IMR-90 (cell line): ENCODE measurements around the gene CADM1. TPM values are rescaled to one million over a fixed set of nuclear protein-coding genes. Genes with fewer than 3 reads are reported as not detected.

ENCODE experiments used
- ATAC-seq: fragments of 200-7000 bp; cut with Tn5 transposase; 2 replicates; pipeline ENCODE4 v1.9.1; 2020; ENCODE audit warnings: low read depth, mild to moderate bottlenecking, moderate library complexity
- BruUV-seq: library from RNA; stranded (reverse); fragments of 400-500 nt; replicated peaks from 2 replicates; lab custom pipeline; 2021; lab: Mats Ljungman, UMichigan
- CTCF ChIA-PET: fragments of 300-600 bp; formaldehyde crosslinking; extraction: SDS; loops from one replicate; lab custom pipeline; 2021; ENCODE audit warnings: antibody characterized with exemption; lab: Yijun Ruan, JAX
- POLR2A ChIA-PET: fragments of 300-600 bp; sonication (Branson Sonifier 250); formaldehyde crosslinking; loops from one replicate; lab custom pipeline; 2022; ENCODE audit warnings: antibody characterized with exemption; ENCODE audit not compliant: unreplicated experiment; lab: Charles Lee
- DNase-seq: peaks from one replicate; pipeline ENCODE4 v3.0.0; 2013
- H2AFZ ChIP-seq: replicated peaks from 2 replicates; pipeline ENCODE3; 2013; ENCODE audit warnings: low read length, mild to moderate bottlenecking; ENCODE audit not compliant: poor library complexity
- H2AK5ac ChIP-seq: 2 replicates; pipeline ENCODE4 v1.6.1; 2013; ENCODE audit warnings: low read depth, low read length, inconsistent platforms
- H2AK9ac ChIP-seq: replicated peaks from 2 replicates; pipeline ENCODE3; 2013; ENCODE audit warnings: mild to moderate bottlenecking, low read depth, low read length, moderate library complexity; ENCODE audit not compliant: poor library complexity
- H2BK120ac ChIP-seq: 2 replicates; pipeline ENCODE4 v1.6.1; 2013; ENCODE audit warnings: low read depth, low read length, inconsistent platforms
- H2BK15ac ChIP-seq: 3 replicates; pipeline ENCODE4 v1.6.1; 2013; ENCODE audit warnings: low read depth, low read length, inconsistent platforms
- H2BK20ac ChIP-seq: 2 replicates; pipeline ENCODE4 v1.6.1; 2013; ENCODE audit warnings: low read depth, mild to moderate bottlenecking, inconsistent platforms, low read length, moderate library complexity
- H2BK5ac ChIP-seq: 2 replicates; pipeline ENCODE4 v1.6.1; 2013; ENCODE audit warnings: mild to moderate bottlenecking, low read depth, low read length, inconsistent platforms; ENCODE audit not compliant: poor library complexity, severe bottlenecking
- H3K14ac ChIP-seq: replicated peaks from 2 replicates; pipeline ENCODE4 v1.6.1; 2013; ENCODE audit warnings: low read depth, low read length, inconsistent platforms
- H3K18ac ChIP-seq: 2 replicates; pipeline ENCODE4 v1.6.1; 2013; ENCODE audit warnings: low read depth, low read length, control low read depth
- H3K23ac ChIP-seq: 2 replicates; pipeline ENCODE4 v1.6.1; 2013; ENCODE audit warnings: low read depth, low read length, inconsistent platforms
- H3K27ac ChIP-seq: 2 replicates; pipeline ENCODE4 v1.5.1; 2013; ENCODE audit warnings: mild to moderate bottlenecking, control low read depth, low read length; ENCODE audit not compliant: insufficient read depth
- H3K27me3 ChIP-seq: 2 replicates; pipeline ENCODE4 v1.6.1; 2013; ENCODE audit warnings: low read length; ENCODE audit not compliant: control insufficient read depth, insufficient read depth
- H3K36me3 ChIP-seq: 2 replicates; pipeline ENCODE4 v1.6.1; 2013; ENCODE audit warnings: low read length, mixed read lengths; ENCODE audit not compliant: control insufficient read depth, insufficient read depth
- H3K4ac ChIP-seq: 2 replicates; pipeline ENCODE4 v1.6.1; 2013; ENCODE audit warnings: low read depth, low read length, inconsistent platforms
- H3K4me1 ChIP-seq: 2 replicates; pipeline ENCODE4 v1.6.1; 2013; ENCODE audit warnings: low read length, mixed read lengths; ENCODE audit not compliant: control insufficient read depth, insufficient read depth
- H3K4me2 ChIP-seq: 2 replicates; pipeline ENCODE4 v1.6.1; 2013; ENCODE audit warnings: low read depth, mild to moderate bottlenecking, control low read depth, low read length, moderate library complexity
- H3K4me3 ChIP-seq: 2 replicates; pipeline ENCODE4 v1.5.1; 2013; ENCODE audit warnings: low read depth, mild to moderate bottlenecking, control low read depth, low read length, moderate library complexity; ENCODE audit not compliant: insufficient read depth
- H3K56ac ChIP-seq: 2 replicates; pipeline ENCODE4 v1.6.1; 2013; ENCODE audit warnings: low read length, inconsistent platforms; ENCODE audit not compliant: insufficient read depth; ENCODE audit errors: extremely low read depth
- H3K79me1 ChIP-seq, 2 experiments: 2 replicates each; pipeline ENCODE4 v1.6.1; 2013; ENCODE audit warnings: low read length in 2 of 2, inconsistent platforms in 1 of 2, low read depth in 1 of 2
- H3K9ac ChIP-seq: 2 replicates; pipeline ENCODE4 v1.6.1; 2013; ENCODE audit warnings: low read depth, low read length, control low read depth
- H3K9me1 ChIP-seq: 2 replicates; pipeline ENCODE4 v1.6.1; 2013; ENCODE audit warnings: low read length, inconsistent platforms; ENCODE audit not compliant: insufficient read depth
- H3K9me3 ChIP-seq: 2 replicates; pipeline ENCODE4 v1.6.1; 2013; ENCODE audit warnings: low read length; ENCODE audit not compliant: control insufficient read depth, insufficient read depth
- H4K20me1 ChIP-seq: 2 replicates; pipeline ENCODE4 v1.6.1; 2013; ENCODE audit warnings: low read length, inconsistent platforms; ENCODE audit not compliant: insufficient read depth
- H4K5ac ChIP-seq: 2 replicates; pipeline ENCODE4 v1.6.1; 2013; ENCODE audit warnings: mild to moderate bottlenecking, low read depth, low read length, control low read depth
- H4K8ac ChIP-seq, 2 experiments: 2 replicates each; pipeline ENCODE4 v1.6.1; 2013; ENCODE audit warnings: low read depth in 2 of 2, low read length in 2 of 2, control low read depth in 1 of 2, inconsistent platforms in 1 of 2
- H4K91ac ChIP-seq: 2 replicates; pipeline ENCODE4 v1.6.1; 2013; ENCODE audit warnings: low read depth, low read length, inconsistent platforms; ENCODE audit not compliant: insufficient read depth
- BHLHE40 ChIP-seq: fragments of 150-350 bp; IDR thresholded peaks from 2 replicates; pipeline ENCODE4 v1.6.1; 2016; ENCODE audit warnings: mild to moderate bottlenecking, low read depth, low read length
- CEBPB ChIP-seq: IDR thresholded peaks from 2 replicates; pipeline ENCODE4 v1.6.1; 2012; ENCODE audit warnings: low read depth, low read length, improper control_type of control experiment
- CHD1 ChIP-seq: IDR thresholded peaks from 2 replicates; pipeline ENCODE4 v1.6.1; 2012; ENCODE audit warnings: low read depth, low read length, improper control_type of control experiment
- FOS ChIP-seq: fragments of 150-350 bp; IDR thresholded peaks from 2 replicates; pipeline ENCODE4 v1.6.1; 2016; ENCODE audit warnings: low read depth, low read length
- MAFK ChIP-seq: IDR thresholded peaks from 2 replicates; pipeline ENCODE4 v1.6.1; 2012; ENCODE audit warnings: low read depth, low read length, improper control_type of control experiment
- MAZ ChIP-seq: IDR thresholded peaks from 2 replicates; pipeline ENCODE4 v1.6.1; 2012; ENCODE audit warnings: low read depth, mild to moderate bottlenecking, low read length, improper control_type of control experiment, moderate library complexity, borderline replicate concordance
- MXI1 ChIP-seq: IDR thresholded peaks from 2 replicates; pipeline ENCODE4 v1.6.1; 2012; ENCODE audit warnings: low read depth, mild to moderate bottlenecking, low read length, moderate library complexity, borderline replicate concordance
- NFE2L2 ChIP-seq: fragments of 150-350 bp; IDR thresholded peaks from 2 replicates; pipeline ENCODE4 v1.6.1; 2016; ENCODE audit warnings: low read depth, mild to moderate bottlenecking, low read length
- POLR2A ChIP-seq: IDR thresholded peaks from 2 replicates; pipeline ENCODE4 v1.6.1; 2012; ENCODE audit warnings: mild to moderate bottlenecking, low read depth, low read length
- RAD21 ChIP-seq: IDR thresholded peaks from 2 replicates; pipeline ENCODE4 v1.6.1; 2012; ENCODE audit warnings: low read length, improper control_type of control experiment
- RCOR1 ChIP-seq: IDR thresholded peaks from 2 replicates; pipeline ENCODE4 v1.6.1; 2012; ENCODE audit warnings: mild to moderate bottlenecking, low read length, improper control_type of control experiment; ENCODE audit not compliant: insufficient replicate concordance
- RFX5 ChIP-seq: IDR thresholded peaks from 2 replicates; pipeline ENCODE4 v1.8.0; 2012; ENCODE audit warnings: low read depth, mild to moderate bottlenecking, low read length, moderate library complexity
- SMC3 ChIP-seq: fragments of 150-350 bp; IDR thresholded peaks from 2 replicates; pipeline ENCODE4 v1.6.1; 2016; ENCODE audit warnings: low read depth, mild to moderate bottlenecking, antibody characterized with exemption, low read length, moderate library complexity
- WGBS, 2 experiments: methylation state at CpG; one replicate each; pipeline versions ENCODE4 v1.1.5 to v1.1.7; 2013; ENCODE audit warnings: missing lambda C conversion rate in 2 of 2; ENCODE audit not compliant: insufficient read length in 1 of 2; ENCODE audit errors: extremely low coverage in 2 of 2; 5-methylcytosine and 5-hydroxymethylcytosine counted together
- dilution Hi-C: fragments of 300-500 bp; cut with HindIII; formaldehyde crosslinking; loops from one replicate; pipeline ENCODE4 v1.14.3; 2018; ENCODE audit warnings: low sequenced_read_pairs; ENCODE audit not compliant: unreplicated experiment
- in situ Hi-C: fragments of 300-500 bp; cut with MboI; formaldehyde crosslinking; loops from 3 replicates; pipeline ENCODE4 v1.14.3; 2019; ENCODE audit warnings: low sequenced_read_pairs, inconsistent platforms, mixed read lengths
- intact Hi-C: fragments of 100-400 bp; cut with micrococcal nuclease; formaldehyde crosslinking; loops from 2 replicates; pipeline ENCODE4 v1.10.0; 2022
- polyA plus RNA-seq, 3 experiments: library from polyadenylated mRNA; depleted of rRNA; stranded (reverse); fragments of >200 nt; gene quantifications; 2 replicates each; pipeline ENCODE4 v1.2.3, GENCODE V29; 2012; ENCODE audit warnings: low replicate concordance in 1 of 3
- total RNA-seq: library from RNA; depleted of rRNA; stranded (reverse); fragments of >200 nt; gene quantifications from 2 replicates; pipeline ENCODE4 v1.2.3, GENCODE V29; 2012
- TF ChIP-seq, protein P1 (sequence below): fragments of 150-350 bp; IDR thresholded peaks from 2 replicates; pipeline ENCODE4 v1.6.1; 2017; ENCODE audit warnings: mild to moderate bottlenecking, antibody characterized with exemption, low read length, low read depth
- TF ChIP-seq, protein P2 (sequence below): fragments of 150-350 bp; IDR thresholded peaks from 2 replicates; pipeline ENCODE4 v1.6.1; 2016; ENCODE audit warnings: low read depth, mild to moderate bottlenecking, low read length, moderate library complexity, borderline replicate concordance
- TF ChIP-seq, protein P3 (sequence below): conservative IDR thresholded peaks from 2 replicates; pipeline ENCODE4 v1.5.1; 2012; ENCODE audit warnings: mild to moderate bottlenecking, low read depth, low read length, improper control_type of control experiment

CADM1 gene
- total and polyA plus RNA-seq, 2 of the 4 experiments (the other 2 are of a cell fraction) = 28.8 to 77.1 TPM

DNA sequence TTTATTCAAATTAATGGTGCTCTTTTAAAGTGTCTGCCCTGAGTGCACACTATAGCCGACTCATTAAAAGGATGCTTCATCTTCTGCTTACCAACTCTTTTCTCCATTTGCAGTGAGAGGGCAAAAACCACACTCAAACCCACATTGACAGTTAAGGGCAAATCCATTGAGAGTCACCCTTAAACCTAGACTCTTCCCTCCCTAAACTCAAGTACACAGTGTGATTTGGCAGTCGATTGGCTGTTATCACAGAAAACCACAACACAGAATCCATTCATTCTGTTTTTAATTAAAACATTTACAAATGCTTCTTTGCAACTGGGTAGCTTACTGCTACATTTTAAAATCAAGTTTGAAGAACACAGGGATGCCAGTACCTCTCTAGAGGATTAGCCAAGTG, 120.0 kb downstream of the CADM1 start:
- no peaks in the 10 kb centered on the region; a peak in 2 of 4 replicates for H3K79me1 ChIP-seq
- no peak overlapping the region for H4K91ac ChIP-seq
- DNase-seq (no peak), ATAC-seq (no peak)
- no peak overlapping the region for H3K4me2 ChIP-seq
- no peak overlapping the region for H2AK5ac ChIP-seq
- H3K18ac ChIP-seq = no peak overlapping the region
- no peak overlapping the region for H2BK5ac ChIP-seq
- H3K9me3 ChIP-seq = no peaks in the 10 kb centered on the region
- TF ChIP-seq NFE2L2 (no peak), RCOR1 (no peak), FOS (no peak), SMC3 (no peak), CEBPB (no peak), RAD21 (no peak), POLR2A (no peak), CHD1 (no peak), MAFK (no peak), MAZ (no peak), BHLHE40 (no peak), MXI1 (no peak), RFX5 (no peak)
- TF ChIP-seq, protein P1, sequence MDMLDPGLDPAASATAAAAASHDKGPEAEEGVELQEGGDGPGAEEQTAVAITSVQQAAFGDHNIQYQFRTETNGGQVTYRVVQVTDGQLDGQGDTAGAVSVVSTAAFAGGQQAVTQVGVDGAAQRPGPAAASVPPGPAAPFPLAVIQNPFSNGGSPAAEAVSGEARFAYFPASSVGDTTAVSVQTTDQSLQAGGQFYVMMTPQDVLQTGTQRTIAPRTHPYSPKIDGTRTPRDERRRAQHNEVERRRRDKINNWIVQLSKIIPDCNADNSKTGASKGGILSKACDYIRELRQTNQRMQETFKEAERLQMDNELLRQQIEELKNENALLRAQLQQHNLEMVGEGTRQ = no peak
- TF ChIP-seq, protein P2, sequence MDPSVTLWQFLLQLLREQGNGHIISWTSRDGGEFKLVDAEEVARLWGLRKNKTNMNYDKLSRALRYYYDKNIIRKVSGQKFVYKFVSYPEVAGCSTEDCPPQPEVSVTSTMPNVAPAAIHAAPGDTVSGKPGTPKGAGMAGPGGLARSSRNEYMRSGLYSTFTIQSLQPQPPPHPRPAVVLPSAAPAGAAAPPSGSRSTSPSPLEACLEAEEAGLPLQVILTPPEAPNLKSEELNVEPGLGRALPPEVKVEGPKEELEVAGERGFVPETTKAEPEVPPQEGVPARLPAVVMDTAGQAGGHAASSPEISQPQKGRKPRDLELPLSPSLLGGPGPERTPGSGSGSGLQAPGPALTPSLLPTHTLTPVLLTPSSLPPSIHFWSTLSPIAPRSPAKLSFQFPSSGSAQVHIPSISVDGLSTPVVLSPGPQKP = no peak
- TF ChIP-seq, protein P3, sequence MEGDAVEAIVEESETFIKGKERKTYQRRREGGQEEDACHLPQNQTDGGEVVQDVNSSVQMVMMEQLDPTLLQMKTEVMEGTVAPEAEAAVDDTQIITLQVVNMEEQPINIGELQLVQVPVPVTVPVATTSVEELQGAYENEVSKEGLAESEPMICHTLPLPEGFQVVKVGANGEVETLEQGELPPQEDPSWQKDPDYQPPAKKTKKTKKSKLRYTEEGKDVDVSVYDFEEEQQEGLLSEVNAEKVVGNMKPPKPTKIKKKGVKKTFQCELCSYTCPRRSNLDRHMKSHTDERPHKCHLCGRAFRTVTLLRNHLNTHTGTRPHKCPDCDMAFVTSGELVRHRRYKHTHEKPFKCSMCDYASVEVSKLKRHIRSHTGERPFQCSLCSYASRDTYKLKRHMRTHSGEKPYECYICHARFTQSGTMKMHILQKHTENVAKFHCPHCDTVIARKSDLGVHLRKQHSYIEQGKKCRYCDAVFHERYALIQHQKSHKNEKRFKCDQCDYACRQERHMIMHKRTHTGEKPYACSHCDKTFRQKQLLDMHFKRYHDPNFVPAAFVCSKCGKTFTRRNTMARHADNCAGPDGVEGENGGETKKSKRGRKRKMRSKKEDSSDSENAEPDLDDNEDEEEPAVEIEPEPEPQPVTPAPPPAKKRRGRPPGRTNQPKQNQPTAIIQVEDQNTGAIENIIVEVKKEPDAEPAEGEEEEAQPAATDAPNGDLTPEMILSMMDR = no peak
- H3K23ac ChIP-seq = no peak overlapping the region
- intact Hi-C loops (no loop called here), dilution Hi-C loops (no loop called here), in situ Hi-C loops (no loop called here)
- BruUV-seq = no TSS peak
- no peaks in the 10 kb centered on the region for H3K36me3 ChIP-seq
- no peak overlapping the region for H4K8ac ChIP-seq
- no peak overlapping the region for H2AFZ ChIP-seq
- no peak overlapping the region for H3K56ac ChIP-seq
- WGBS, 2 experiments = 100% methylated on average over 1 of the region's 2 CpGs; no CpG with 5 or more reads in 1 of the 2 experiments
- H3K9ac ChIP-seq = no peak overlapping the region
- 0 out of 2 replicates have a peak overlapping the region, but pooled peaks have one; percentile 40 for H3K14ac ChIP-seq
- H3K4me3 ChIP-seq = no peak overlapping the region
- H4K20me1 ChIP-seq = no peaks in the 10 kb centered on the region
- no peaks in the 10 kb centered on the region for H3K27me3 ChIP-seq
- H2BK120ac ChIP-seq = no peak overlapping the region
- no peak overlapping the region for H3K4ac ChIP-seq
- no peak overlapping the region for H2AK9ac ChIP-seq
- H2BK15ac ChIP-seq = no peak overlapping the region
- peaks cover 3% of the 10 kb centered on the region; the same call in 1 of the 2 replicates for H3K4me1 ChIP-seq
- H4K5ac ChIP-seq = no peak overlapping the region
- no peak overlapping the region for H2BK20ac ChIP-seq
- no peaks in the 10 kb centered on the region for H3K9me1 ChIP-seq
- CTCF ChIA-PET = interaction anchor here (0.8 to 1.1 kb wide), 2 partner anchors 10 to 14 kb away, joined by 3 to 4 read pairs; no protein-coding TSS in a partner anchor
- POLR2A ChIA-PET = no interaction called here
- no peak overlapping the region for H3K27ac ChIP-seq
